ENCODE results near the gene ZSCAN9.

Gene ZSCAN9

DNA sequence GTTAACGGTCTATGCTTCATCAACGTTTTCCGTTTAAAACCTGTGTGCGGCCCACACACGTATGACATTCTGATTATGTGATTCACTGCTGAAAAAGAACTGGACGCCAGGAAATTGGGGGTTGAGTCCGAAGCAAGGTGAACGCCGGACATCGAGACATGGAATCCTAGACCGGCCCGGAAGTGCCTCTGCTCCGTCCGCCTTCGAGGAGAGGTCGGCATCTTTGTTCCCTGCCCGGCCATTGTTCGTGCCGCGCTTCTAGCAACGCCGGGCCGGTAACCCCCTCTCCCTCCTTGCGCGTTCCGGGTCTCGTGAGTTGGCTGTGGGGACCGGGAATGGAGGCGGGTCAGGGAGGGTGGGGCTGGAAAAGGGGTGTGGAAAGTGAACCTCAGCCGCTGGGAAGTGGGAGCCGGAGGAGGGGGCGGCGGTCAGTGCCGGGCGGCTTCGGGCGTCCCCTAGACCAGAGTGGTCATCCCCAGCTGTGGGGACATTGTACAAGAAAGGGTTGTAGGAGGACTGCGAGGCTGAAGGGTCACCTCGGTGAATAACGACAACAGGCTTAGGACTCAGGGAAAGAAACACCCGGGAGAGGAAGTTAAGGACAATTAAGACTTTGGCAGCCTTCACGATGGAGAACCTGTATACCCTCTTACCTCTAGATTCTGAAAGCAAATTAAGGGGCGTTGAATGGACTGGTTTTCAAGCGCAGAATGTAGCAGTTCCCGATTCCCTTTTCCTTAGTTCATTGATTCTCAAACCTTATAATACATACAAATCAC, at the start of gene ZSCAN9:
ZSCAN9 (plus strand) TSS at position 220 of the 779 bp plus-strand sequence. CDS start 1,810 bp downstream, outside the sequence.
- peak; percentile 89 for DNase-seq

DNA sequence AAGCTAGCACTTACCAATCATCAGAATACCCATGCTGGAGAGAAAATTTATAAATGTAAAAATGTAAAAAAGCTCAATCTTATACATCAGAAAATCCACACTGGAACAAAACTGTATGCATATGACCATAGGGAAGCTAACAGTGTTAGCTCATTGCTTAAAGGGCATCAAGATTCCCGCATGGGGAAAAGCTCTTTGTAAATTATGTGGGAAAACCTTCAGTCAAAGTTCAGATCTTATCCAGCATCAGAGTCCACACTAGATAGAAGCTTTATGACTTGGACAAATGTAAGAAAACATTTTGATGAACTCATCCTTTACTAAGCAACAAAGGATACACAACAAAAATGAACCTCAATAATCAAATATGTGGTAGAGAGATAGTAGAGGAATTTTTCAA, 48.7 kb upstream of the ZSCAN9 start:
- DNase-seq = no peak

DNA sequence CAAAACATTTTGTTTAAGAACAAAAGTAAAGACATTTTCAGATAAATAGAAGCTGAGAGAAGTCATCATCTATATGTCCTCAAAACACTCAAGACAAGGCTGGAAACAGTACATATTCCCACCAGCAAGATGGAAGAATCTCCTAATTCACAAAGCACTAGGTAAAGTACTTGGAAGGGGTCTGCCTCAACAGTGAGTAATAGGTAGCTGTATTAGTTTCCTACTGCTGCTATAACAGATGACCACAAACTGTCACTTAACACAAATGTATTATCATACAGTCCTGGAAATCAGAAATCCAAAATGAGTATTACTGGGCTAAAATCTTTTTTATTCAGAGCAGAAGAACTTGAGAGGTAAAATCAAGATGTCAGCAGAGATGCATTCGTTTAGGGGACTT, 42.8 kb upstream of the ZSCAN9 start:
- no peak for DNase-seq

DNA sequence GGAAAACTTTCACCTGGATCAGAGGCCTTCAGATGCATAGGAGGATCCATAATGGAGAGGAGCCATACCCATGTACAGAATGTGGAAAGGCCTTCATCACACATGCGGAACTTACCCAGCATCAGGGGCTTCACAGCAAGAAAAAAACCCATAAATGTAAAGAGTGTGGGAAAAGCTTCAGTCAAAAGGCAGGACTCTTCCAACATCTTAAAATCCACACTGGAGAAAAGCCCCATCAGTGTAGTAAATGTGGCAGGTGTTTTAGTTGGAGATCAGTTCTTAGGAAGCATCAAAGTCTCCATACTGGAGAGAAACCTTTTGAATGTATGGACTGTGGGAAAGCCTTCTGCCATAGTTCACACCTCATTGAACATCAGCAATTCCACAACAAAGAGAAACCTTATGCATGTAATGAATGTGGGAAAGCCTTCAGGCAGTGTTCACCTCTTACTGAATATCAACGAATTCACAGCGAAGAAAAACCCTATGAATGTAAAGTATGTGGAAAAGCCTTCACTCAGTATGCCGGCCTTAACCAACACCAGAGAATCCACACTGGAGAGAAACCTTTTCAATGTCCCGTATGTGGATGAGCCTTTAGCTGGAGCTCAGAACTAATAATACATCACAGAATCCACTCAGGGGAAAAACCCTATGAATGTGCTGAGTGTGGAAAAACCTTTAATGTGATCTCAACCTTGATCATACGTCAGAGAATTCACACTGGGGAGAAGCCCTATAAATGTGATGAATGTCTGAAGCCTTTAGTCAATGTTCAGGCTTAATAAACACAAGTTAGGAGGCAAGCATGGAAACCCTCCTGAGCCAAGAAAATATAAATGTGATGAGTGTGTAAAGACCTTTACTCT, 36.7 kb upstream of the ZSCAN9 start:
- DNase-seq = no peak

- no peak for DNase-seq
These were observed 25.1 kb upstream of the ZSCAN9 start for GRCh38 chr6:28200020-28200419.

DNA sequence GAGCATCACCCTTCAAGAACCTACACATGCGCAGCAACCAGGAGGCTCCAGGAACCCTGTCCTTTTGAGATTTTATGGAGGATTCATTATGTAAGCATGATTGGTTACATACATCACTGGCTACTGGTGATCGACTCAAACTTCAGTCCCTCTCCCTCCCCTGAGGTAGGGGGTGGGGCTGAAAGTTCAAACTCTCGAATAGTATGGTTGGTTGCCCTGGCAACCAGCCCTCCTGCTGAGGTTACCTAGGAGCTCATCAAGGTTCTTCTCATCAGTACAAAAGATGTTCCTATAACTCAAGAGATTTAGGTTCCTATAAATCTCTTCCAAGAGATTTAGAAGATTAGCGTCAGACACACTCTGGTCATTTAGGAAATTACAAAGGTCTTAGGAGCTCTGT, 21.9 kb upstream of the ZSCAN9 start:
- DNase-seq = no peak

DNA sequence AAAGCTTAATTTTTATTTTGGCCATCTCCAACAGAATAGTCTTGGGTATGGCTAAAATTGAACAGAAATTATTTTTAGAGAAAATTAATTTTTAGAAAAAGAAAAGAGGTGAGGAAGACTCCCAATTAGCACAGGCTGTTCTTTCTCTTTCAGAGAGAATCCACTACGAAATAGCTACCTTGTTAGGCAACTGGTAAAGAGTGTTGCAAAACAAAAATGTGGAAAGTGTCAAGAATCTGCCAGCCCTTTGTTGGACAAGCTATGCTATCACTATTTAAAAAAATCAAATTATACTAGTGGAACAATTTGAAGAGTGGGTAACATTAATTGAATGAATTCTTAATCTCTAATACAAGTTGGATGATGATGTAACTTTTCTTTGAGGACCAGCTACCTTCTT, 19.2 kb upstream of the ZSCAN9 start:
- no peak for DNase-seq

DNA sequence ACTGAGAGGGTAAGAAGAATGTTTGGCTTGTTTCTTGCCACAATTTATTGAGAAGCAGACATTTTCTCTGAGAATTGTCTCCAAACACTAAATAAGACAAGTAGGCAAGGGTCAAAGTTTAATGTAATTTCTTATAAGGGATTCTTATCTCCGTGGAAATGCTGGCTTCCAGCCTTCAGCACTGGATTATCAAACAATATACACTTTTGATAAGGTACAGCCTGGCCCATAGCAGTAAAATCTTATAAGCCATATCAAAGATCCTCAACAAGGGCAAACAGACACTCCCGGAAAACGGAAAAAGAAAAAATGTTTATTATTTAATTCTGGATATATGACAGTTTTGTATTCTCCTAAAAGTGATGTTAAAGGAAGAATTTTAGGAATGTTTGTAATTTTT, 18.5 kb upstream of the ZSCAN9 start:
- DNase-seq = no peak

GRCh38 chr6:28206928-28207509, 18.1 kb upstream of the ZSCAN9 start:
- DNase-seq = no peak

DNA sequence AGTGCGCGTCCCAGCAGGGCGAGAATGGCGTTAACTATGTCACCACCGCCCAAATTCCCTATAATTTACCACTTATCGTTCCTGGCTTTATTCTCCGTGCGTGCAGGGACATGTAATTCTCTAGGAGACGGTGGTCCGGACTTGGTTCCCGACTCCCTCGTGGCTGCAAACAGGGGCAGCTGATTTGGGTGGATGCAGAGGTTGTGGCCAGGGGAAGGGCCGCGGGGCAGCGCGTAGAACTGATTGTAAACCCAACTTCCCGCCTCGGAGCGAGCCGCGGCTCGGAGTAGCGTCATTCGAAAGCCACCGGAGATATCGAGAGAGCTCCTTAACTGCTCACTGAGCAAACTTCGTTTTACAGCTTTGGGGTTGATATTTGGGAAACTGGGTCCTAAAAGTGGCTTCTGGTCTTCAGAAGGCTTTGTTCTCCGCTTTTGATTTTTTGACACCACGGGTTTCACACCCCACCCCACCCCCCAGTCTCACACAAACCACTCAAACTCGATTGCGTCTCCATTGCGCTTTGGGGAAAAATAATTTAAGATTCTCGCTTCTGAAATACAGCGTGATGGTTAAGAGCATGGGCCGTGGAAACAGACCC, 17.5 kb upstream of the ZSCAN9 start:
- DNase-seq = no peak

GRCh38 chr6:28208111-28208659, 16.9 kb upstream of the ZSCAN9 start:
- no peak for DNase-seq

- no peak for DNase-seq
These were observed 15.1 kb upstream of the ZSCAN9 start for GRCh38 chr6:28209753-28210535.

DNA sequence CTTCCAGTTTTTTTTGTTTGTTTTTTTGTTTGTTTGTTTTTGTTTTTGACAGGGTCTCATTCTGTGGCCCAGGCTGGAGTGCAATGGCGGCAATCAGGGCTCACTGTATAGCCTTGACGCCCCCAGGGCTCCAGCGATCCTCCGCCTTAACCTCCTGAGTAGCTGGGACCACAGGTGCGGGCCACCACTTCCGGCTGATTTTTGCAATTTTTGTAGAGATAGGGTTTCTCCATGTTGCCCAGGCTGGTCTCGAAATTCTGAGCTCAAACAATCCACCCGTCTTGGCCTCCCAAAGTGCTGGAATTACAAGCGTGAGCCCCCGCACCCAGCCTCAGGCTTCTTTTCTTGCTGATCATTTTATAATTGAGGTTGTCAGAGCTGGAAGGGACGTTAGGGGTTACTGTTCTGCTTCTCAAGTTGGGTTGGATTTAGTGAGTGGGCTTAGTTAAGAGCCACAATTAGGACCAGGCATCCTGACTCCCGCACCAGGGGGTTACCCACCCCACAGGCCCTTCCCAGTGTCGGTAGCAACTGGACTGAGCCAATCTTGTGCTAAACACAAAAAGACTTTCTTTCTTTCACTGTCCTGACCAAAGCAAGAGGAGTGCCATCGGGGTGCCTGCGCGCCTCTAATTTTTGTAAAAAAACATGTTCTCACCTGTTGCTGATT, 13.1 kb upstream of the ZSCAN9 start:
- no peak for DNase-seq

DNA sequence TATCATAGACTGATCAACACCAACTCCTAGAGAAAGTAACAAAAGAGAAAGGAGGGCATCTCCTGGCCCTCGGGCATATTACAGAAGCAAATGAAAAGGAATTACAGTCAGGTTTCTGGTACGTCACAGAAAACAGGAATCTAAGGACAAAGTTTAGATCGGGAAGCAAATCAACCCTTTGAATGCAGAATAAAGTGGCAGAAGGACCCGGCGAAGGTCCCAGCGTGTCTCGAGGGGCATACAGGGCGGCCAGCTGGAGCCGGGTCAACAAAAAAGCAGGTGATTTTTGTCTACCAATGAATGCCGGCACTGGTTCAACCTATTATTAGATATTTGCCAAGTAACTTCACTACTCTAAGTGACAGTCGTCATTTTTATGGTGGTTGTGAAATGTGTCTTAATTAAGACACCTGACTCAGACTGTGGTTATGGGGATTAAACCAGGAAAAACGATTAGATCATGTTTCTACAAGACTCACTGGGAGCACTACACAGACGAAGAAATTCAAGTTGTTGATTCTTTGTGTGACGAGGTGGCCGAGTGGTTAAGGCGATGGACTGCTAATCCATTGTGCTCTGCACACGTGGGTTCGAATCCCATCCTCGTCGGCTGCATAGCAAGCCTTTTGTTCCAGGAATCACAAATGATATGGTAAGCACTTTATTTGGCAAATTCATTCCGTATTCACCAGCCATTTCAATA, 12.4 kb upstream of the ZSCAN9 start:
- peak; percentile 47 for DNase-seq

DNA sequence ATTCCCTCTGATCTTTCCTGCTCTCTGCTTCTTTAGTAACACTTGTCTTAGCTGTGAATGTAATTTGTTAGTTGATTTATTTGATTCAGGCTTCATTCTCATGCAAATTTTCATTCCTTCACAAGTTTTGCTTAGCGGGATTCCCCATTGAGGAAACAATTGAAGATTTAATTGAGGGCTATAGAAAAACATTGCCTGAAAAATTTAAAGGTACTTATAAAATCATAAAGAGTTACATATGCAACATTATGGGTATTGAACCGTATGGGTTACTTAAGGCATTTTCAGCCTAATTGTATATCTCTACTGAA, 11.9 kb upstream of the ZSCAN9 start:
- DNase-seq = no peak

GRCh38 chr6:28215425-28215824, 9.7 kb upstream of the ZSCAN9 start:
- DNase-seq = no peak

DNA sequence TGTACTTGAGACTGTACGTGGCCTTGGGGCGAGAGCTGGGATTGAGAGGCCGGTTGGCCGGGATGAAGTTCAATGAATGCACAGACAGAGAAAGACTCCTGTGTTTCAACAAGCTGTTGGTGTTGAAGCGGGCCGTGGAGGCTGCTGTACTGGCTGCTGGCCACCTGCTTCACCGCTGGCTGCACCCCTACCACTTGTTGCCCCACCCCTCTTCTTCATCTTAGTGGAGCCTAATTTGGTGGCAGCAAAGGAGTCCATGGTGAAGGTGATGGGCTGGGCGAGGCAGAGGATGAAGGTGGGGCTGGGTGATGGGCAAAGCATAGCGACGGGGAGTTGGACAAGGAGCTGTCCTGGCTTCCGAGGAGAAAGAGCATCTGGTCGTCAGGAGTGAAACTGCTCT, 7.2 kb upstream of the ZSCAN9 start:
- no peak for DNase-seq

GRCh38 chr6:28218312-28219248, 6.5 kb upstream of the ZSCAN9 start:
- peak; percentile 27 for DNase-seq

- DNase-seq = no peak
These were observed 4.6 kb upstream of the ZSCAN9 start for GRCh38 chr6:28220257-28221133.
